HG03558 (cell line): ENCODE data around the gene ATP2B1.

Experiments used
- ATAC-seq: cut with Tn5 transposase; IDR thresholded peaks from one replicate; pipeline ENCODE4 v1.9.1; 2021; ENCODE audit warnings: moderate number of reproducible peaks; ENCODE audit not compliant: unreplicated experiment; ENCODE audit errors: extremely low read depth

Gene ATP2B1

GRCh38 chr12:89663577-89664357, 44.9 kb downstream of the ATP2B1 start:
- ATAC-seq, result peak; percentile 60

GRCh38 chr12:89662623-89663022, 46.0 kb downstream of the ATP2B1 start:
- ATAC-seq, result no peak

GRCh38 chr12:89661706-89662330, 46.8 kb downstream of the ATP2B1 start:
- ATAC-seq, result no peak

GRCh38 chr12:89657739-89658138, 50.9 kb downstream of the ATP2B1 start:
- no peak for ATAC-seq

GRCh38 chr12:89657066-89657465, 51.6 kb downstream of the ATP2B1 start:
- no peak for ATAC-seq

GRCh38 chr12:89655841-89656240, 52.8 kb downstream of the ATP2B1 start:
- ATAC-seq, result no peak

- ATAC-seq, result no peak
These were observed 57.4 kb downstream of the ATP2B1 start for GRCh38 chr12:89651192-89651591.

GRCh38 chr12:89650239-89650638, 58.4 kb downstream of the ATP2B1 start:
- ATAC-seq, result no peak

GRCh38 chr12:89649820-89650219, 58.8 kb downstream of the ATP2B1 start:
- no peak for ATAC-seq

- ATAC-seq, result no peak
These were observed 59.5 kb downstream of the ATP2B1 start for GRCh38 chr12:89649139-89649538.

- ATAC-seq, result no peak
These were observed 60.3 kb downstream of the ATP2B1 start for GRCh38 chr12:89648211-89648930.

GRCh38 chr12:89645434-89645833, 63.2 kb downstream of the ATP2B1 start:
- no peak for ATAC-seq

- ATAC-seq, result no peak
These were observed 65.7 kb downstream of the ATP2B1 start for GRCh38 chr12:89642959-89643358.

GRCh38 chr12:89636776-89637160, 71.9 kb downstream of the ATP2B1 start:
- no peak for ATAC-seq

- ATAC-seq, result no peak
These were observed 72.4 kb downstream of the ATP2B1 start for GRCh38 chr12:89636052-89636775.

GRCh38 chr12:89634508-89634907, 74.1 kb downstream of the ATP2B1 start:
- no peak for ATAC-seq

GRCh38 chr12:89632778-89633177, 75.9 kb downstream of the ATP2B1 start:
- no peak for ATAC-seq

GRCh38 chr12:89622115-89622514, 86.5 kb downstream of the ATP2B1 start:
- no peak for ATAC-seq

GRCh38 chr12:89621521-89621920, 87.1 kb downstream of the ATP2B1 start:
- no peak for ATAC-seq

- ATAC-seq, result no peak
These were observed 88.9 kb downstream of the ATP2B1 start for GRCh38 chr12:89619764-89620163.
